Karpas-422 (cell line): ENCODE results near the gene TRIM51. TPM values are rescaled to one million over a fixed set of nuclear protein-coding genes. Genes with fewer than 3 reads are reported as not detected.
"Not testable (repeated sequence)": the region's sequence is repeated elsewhere in the genome, so short reads cannot be mapped to it uniquely, and the experiment has no call there.

Experiments
- DNase-seq: peaks from one replicate; pipeline ENCODE4 v3.0.0-alpha.2; 2015
- H2AFZ ChIP-seq: fragments of 200-600 bp; sonication (generic); 2 replicates; pipeline ENCODE4 v1.6.1; 2014; ENCODE audit warnings: antibody characterized with exemption, low read length, mixed read lengths
- H3K27ac ChIP-seq: fragments of 200-600 bp; sonication (generic); 2 replicates; pipeline ENCODE4 v1.5.1; 2014; ENCODE audit warnings: mild to moderate bottlenecking, low read length, moderate library complexity
- H3K27me3 ChIP-seq: fragments of 200-600 bp; sonication (generic); 2 replicates; pipeline ENCODE4 v1.6.1; 2014; ENCODE audit warnings: low read length, mixed read lengths
- H3K36me3 ChIP-seq: fragments of 200-600 bp; sonication (generic); 2 replicates; pipeline ENCODE4 v1.6.1; 2014; ENCODE audit warnings: low read length, mixed read lengths; ENCODE audit not compliant: insufficient read depth
- H3K4me1 ChIP-seq: fragments of 200-600 bp; sonication (generic); 2 replicates; pipeline ENCODE4 v1.6.1; 2014; ENCODE audit warnings: mild to moderate bottlenecking, low read length, mixed read lengths
- H3K4me2 ChIP-seq: fragments of 200-600 bp; sonication (generic); 2 replicates; pipeline ENCODE4 v1.6.1; 2014; ENCODE audit warnings: low read length, low read depth, mild to moderate bottlenecking; ENCODE audit not compliant: poor library complexity, severe bottlenecking
- H3K4me3 ChIP-seq: fragments of 200-600 bp; sonication (generic); 2 replicates; pipeline ENCODE4 v1.5.1; 2014; ENCODE audit warnings: mild to moderate bottlenecking, antibody characterized with exemption, low read length, mixed read lengths
- H3K79me2 ChIP-seq: fragments of 200-600 bp; sonication (generic); 2 replicates; pipeline ENCODE4 v1.6.1; 2014; ENCODE audit warnings: mild to moderate bottlenecking, low read length, mixed read lengths
- H3K9ac ChIP-seq: fragments of 200-600 bp; sonication (generic); 2 replicates; pipeline ENCODE4 v1.6.0; 2014; ENCODE audit warnings: low read length
- H3K9me2 ChIP-seq: fragments of 200-600 bp; sonication (generic), shearing (Covaris generic); replicated peaks from 2 replicates; pipeline ENCODE4 v1.6.0; 2014; ENCODE audit warnings: mild to moderate bottlenecking, low read length, moderate library complexity; ENCODE audit not compliant: insufficient read depth
- H3K9me3 ChIP-seq: fragments of 300-700, 200-600 bp; sonication (generic); 2 replicates; pipeline ENCODE4 v1.6.1; 2014; ENCODE audit warnings: low read length, mixed read lengths
- H4K20me1 ChIP-seq: fragments of 200-600 bp; sonication (generic); 2 replicates; pipeline ENCODE4 v1.6.1; 2014; ENCODE audit warnings: mild to moderate bottlenecking, antibody characterized with exemption, low read length, low read depth; ENCODE audit not compliant: insufficient read depth
- total RNA-seq: library from RNA; depleted of rRNA; stranded (reverse); fragments of >200 nt; shearing (Covaris generic); gene quantifications from 2 replicates; pipeline ENCODE4 v1.2.3, GENCODE V29; 2014; ENCODE audit warnings: low replicate concordance

Gene TRIM51
- total RNA-seq, 1 experiment from 2014 or later: not detected

GRCh38 chr11:55884995-55885394, 1.9 kb downstream of the TRIM51 start:
- not testable (repeated sequence) for H3K27ac ChIP-seq, H3K4me2 ChIP-seq, H3K27me3 ChIP-seq, H2AFZ ChIP-seq, H3K36me3 ChIP-seq, H3K9me2 ChIP-seq, DNase-seq, H3K9ac ChIP-seq, H4K20me1 ChIP-seq, H3K9me3 ChIP-seq, H3K4me3 ChIP-seq, H3K79me2 ChIP-seq, H3K4me1 ChIP-seq

DNA sequence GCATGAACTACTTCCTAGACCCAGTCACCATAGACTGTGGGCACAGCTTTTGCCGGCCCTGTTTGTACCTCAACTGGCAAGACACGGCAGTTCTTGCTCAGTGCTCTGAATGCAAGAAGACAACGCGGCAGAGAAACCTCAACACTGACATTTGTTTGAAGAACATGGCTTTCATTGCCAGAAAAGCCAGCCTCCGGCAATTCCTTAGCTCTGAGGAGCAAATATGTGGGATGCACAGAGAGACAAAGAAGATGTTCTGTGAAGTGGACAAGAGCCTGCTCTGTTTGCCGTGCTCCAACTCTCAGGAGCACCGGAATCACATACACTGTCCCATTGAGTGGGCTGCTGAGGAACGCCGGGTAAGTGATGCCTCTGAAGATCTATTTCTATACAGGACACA, 2.4 kb downstream of the TRIM51 start:
- not testable (repeated sequence) for H3K27me3 ChIP-seq, DNase-seq, H3K79me2 ChIP-seq, H4K20me1 ChIP-seq, H3K36me3 ChIP-seq, H3K9ac ChIP-seq, H3K27ac ChIP-seq, H2AFZ ChIP-seq, H3K9me3 ChIP-seq, H3K4me3 ChIP-seq, H3K9me2 ChIP-seq, H3K4me2 ChIP-seq, H3K4me1 ChIP-seq

GRCh38 chr11:55895216-55895615, 12.1 kb downstream of the TRIM51 start:
- peaks cover 6% of the 10 kb centered on the region; the same call in 1 of the 2 replicates for H3K9me3 ChIP-seq

GRCh38 chr11:55902308-55902707, 19.2 kb downstream of the TRIM51 start:
- Histone ChIP-seq H3K4me3 (no peak overlapping the region), H3K9me2 (no peaks in the 10 kb centered on the region), H3K4me2 (no peak overlapping the region), H4K20me1 (no peaks in the 10 kb centered on the region), H3K9me3 (peaks cover 15% of the 10 kb centered on the region), H3K27me3 (no peaks in the 10 kb centered on the region), H3K79me2 (no peaks in the 10 kb centered on the region), H2AFZ (no peak overlapping the region), H3K9ac (no peak overlapping the region), H3K27ac (no peak overlapping the region), H3K4me1 (no peaks in the 10 kb centered on the region), H3K36me3 (no peaks in the 10 kb centered on the region)
- no peak for DNase-seq

More at GRCh38 chr11:55895216-55895615, 12.1 kb downstream of the TRIM51 start:
- Histone ChIP-seq H3K36me3 (no peaks in the 10 kb centered on the region), H3K4me2 (no peak overlapping the region), H3K79me2 (no peaks in the 10 kb centered on the region), H3K9ac (no peak overlapping the region), H2AFZ (no peak overlapping the region), H4K20me1 (no peaks in the 10 kb centered on the region), H3K27ac (no peak overlapping the region), H3K4me1 (no peaks in the 10 kb centered on the region), H3K27me3 (no peaks in the 10 kb centered on the region), H3K4me3 (no peak overlapping the region), H3K9me2 (no peaks in the 10 kb centered on the region)
- DNase-seq: no peak

- Histone ChIP-seq H3K9ac (no peak within 1 kb of the TSS), H3K27ac (no peak within 1 kb of the TSS), H2AFZ (no peak within 1 kb of the TSS), H3K4me1 (no peaks in the 10 kb centered on the region), H3K36me3 (no peaks in the 10 kb centered on the region), H3K27me3 (no peaks in the 10 kb centered on the region), H3K4me2 (no peak within 1 kb of the TSS), H3K9me3 (peaks cover 16% of the 10 kb centered on the region; the same call in 1 of the 2 replicates), H3K79me2 (no peaks in the 10 kb centered on the region), H4K20me1 (no peaks in the 10 kb centered on the region), H3K9me2 (no peaks in the 10 kb centered on the region), H3K4me3 (no peak within 1 kb of the TSS)
- DNase-seq: no peak
Observed at GRCh38 chr11:55914482-55914881, 31.4 kb downstream of the TRIM51 start, which contains the start of gene OR5W2. Gene OR5W2, minus strand, starts transcription at chr11:55914582. Its CDS starts 0 bp downstream, at chr11:55914582.

GRCh38 chr11:55920537-55920936, 37.4 kb downstream of the TRIM51 start:
- H3K4me1 ChIP-seq: no peaks in the 10 kb centered on the region
- no peak for DNase-seq
- peaks cover 14% of the 10 kb centered on the region; the same call in 1 of the 2 replicates for H3K9me3 ChIP-seq
- no peak overlapping the region for H3K9ac ChIP-seq
- H3K36me3 ChIP-seq: no peaks in the 10 kb centered on the region
- no peaks in the 10 kb centered on the region for H3K9me2 ChIP-seq
- H4K20me1 ChIP-seq: no peaks in the 10 kb centered on the region
- no peak overlapping the region for H3K4me3 ChIP-seq
- no peak overlapping the region for H2AFZ ChIP-seq
- no peaks in the 10 kb centered on the region for H3K27me3 ChIP-seq
- no peaks in the 10 kb centered on the region for H3K79me2 ChIP-seq
- no peak overlapping the region for H3K4me2 ChIP-seq
- no peak overlapping the region for H3K27ac ChIP-seq

DNA sequence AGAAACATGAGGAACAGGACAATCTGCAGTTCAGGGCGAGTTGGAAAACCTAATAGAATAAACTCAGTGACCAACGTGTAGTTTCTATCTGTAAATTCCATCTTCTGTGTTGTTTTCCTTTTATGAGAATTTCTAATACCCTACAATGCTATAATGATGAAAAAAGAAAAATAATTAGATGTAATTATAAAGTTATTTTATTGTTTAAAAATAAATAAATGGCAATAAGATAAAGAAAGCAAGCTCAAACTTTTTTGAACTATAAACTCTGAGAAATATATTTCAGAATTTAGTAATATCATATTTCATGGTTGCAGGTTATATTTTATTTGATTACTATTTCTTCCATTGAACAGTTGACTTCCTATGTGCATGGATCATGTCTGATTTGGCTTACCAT, 53.2 kb downstream of the TRIM51 start, which contains the start of gene OR5I1:
TSS of gene OR5I1 (minus strand) at position 101 of the 400 bp plus-strand sequence. CDS start at position 101, 0 bp downstream.
- Histone ChIP-seq H4K20me1 (no peaks in the 10 kb centered on the region), H2AFZ (no peak within 1 kb of the TSS), H3K9ac (no peak within 1 kb of the TSS), H3K4me2 (no peak within 1 kb of the TSS), H3K4me3 (no peak within 1 kb of the TSS), H3K4me1 (no peaks in the 10 kb centered on the region), H3K27ac (no peak within 1 kb of the TSS), H3K9me2 (no peaks in the 10 kb centered on the region), H3K79me2 (no peaks in the 10 kb centered on the region), H3K27me3 (no peaks in the 10 kb centered on the region), H3K9me3 (peaks cover 13% of the 10 kb centered on the region), H3K36me3 (no peaks in the 10 kb centered on the region)
- DNase-seq: no peak
